NCI-H146 treated with DMSO at 0.1 percent for 48 hours (cell line): Measurements from ENCODE around the gene IL2RA.
A peak's percentile ranks its signal among the peaks of the same experiment; 100 is the strongest.
"Not testable (repeated sequence)": the region's sequence is repeated elsewhere in the genome, so short reads cannot be mapped to it uniquely, and the experiment has no call there.

Source experiments
- DNase-seq: peaks from one replicate; lab custom pipeline; 2025; ENCODE audit not compliant: unreplicated experiment; lab: John Stamatoyannopoulos, UW

The IL2RA gene

DNA sequence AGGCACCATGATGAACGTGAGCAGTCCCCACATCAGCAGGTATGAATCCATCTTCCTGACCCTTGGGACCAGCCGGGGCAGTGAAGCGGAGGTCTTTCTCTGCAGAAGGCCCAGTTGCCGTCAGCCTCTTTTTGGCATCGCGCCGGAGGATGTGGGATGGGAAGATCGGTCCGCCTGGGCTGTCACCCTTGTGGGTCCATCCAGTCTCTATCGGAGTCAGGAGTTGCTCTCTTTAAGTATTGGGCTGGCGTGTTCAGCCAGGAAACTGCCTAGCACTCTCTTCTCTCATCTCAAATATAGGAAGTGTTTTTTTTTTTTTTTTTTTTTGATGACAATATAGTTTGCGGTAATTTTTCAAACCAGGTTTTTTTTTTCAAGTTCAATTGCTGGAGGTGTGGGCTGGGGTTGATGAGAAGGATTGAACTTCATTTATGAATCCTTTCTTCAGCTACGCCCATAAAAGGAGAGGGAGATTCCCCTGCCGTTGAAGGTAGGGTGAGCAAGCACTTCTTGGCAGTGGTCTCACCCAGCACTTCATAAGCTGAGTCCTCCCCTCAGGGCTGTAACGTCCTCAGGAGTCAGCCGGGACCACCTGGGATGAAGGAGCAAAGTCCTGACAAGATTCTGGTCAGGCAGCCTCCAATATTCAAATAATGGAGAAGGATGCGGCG lies at the start of gene IL2RA:
Gene IL2RA (minus strand): TSS at position 267 of the 671 bp plus-strand sequence. CDS start 216 bp downstream, at position 51.
- DNase-seq, result no peak

DNA sequence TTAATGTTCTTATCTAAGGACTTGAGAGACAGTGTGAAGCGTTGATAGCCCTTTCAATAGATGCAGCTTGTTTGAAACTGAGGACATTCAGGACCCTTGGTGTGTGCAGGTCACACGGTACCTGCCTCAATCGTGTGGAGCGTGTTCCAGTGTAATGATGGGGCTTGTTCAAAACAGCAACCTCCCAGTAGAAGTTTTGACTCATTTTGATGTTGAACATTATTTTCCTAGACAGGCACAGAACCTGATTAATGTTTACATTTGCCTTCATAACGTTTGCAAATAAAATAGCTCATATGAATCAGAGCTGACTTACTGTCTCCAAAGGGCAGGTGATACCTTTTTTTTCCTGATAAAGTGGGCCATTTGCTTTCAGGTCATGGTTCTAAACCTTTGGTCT lies 48.0 kb upstream of the IL2RA start:
- no peak for DNase-seq

DNA sequence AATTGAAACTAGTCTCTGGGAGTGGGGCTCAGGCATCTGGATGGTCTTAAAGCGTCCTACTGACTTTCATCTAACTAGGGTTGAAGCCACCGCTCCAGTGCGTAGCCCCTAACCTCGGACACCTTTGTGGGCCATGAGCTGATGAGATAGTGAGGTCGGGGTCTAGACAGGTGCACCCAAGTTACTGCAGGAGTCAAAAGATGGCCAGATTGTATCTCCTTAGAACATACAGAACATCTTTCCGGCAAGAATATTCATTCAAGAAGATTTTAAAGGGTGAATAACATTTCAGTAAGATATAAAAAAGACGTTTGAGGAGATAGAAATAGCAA lies 47.2 kb upstream of the IL2RA start:
- no peak for DNase-seq

DNA sequence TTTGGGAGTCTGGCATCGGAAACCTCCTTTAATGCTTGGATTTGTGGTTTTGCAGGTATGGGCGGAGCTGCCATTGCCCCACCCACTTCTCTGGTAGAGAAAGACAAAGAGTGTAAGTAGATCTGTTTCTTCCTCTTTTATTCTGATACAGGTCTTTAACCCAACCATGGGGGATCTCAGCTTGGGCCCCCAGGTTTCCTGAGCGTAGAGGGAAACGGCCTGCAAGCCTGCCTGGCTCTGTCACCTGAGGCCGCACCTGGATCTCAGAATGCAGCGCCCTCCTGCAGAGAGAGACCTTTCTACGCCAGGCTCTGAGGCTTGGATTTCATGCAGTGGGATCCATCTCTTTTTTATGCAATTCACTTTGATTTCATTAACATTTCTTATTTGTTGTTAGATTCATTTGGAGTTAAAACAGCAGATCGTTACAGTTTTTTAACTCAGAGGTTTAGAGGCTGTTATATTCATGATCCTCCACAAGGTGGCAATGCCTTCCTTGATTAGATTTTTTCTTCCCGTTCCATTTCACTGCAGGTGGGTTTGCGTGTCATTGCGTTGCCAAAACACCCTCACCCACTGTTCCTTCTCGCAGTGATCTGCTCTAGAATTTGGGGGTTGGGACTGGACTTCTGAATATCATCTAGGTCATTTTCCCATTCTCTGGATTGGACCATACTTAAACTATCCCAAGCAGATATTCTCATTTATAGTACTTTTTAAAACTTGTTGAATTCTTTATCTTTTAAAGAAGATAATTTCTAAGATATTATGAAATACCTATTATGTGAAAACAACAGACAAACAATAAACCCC lies 46.7 kb upstream of the IL2RA start:
- DNase-seq, result peak; percentile 39

DNA sequence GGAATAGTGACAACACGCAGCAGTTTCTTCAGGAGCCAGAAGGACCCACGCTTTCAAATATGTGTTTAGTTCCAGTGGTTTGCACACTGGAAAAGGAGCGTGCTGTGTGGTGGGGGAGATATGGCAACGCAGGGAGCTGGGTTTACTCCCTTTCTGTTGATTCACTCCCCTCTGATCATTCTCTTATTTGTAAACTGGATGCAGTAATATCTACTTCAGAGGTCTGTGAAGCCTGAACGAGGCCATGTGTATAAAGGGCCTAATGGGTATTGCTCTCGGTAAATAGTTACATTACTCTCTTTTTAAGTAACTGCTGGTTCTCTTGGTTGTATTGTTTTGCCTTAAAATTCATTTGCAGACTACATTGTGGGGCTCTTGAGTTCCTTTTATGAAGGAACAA lies 45.9 kb upstream of the IL2RA start:
- DNase-seq, result no peak

DNA sequence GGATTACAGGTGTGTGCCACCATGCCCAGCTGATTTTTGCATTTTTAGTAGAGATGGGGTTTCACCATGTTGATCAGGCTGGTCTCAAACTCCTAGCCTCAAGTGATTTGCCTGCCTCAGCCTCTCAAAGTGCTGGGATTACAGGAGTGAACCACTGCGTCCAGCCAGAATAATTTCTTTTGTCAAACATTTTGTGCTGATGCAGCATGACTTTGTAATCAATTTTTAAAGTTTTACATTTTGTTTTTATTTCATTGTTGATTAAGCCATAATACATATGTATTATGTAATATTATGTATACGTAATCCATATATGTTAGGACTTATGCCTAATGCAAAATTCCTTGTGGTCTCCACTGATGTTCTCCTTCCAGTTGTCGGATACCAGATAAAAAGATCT lies 45.4 kb upstream of the IL2RA start:
- not testable (repeated sequence) for DNase-seq

DNA sequence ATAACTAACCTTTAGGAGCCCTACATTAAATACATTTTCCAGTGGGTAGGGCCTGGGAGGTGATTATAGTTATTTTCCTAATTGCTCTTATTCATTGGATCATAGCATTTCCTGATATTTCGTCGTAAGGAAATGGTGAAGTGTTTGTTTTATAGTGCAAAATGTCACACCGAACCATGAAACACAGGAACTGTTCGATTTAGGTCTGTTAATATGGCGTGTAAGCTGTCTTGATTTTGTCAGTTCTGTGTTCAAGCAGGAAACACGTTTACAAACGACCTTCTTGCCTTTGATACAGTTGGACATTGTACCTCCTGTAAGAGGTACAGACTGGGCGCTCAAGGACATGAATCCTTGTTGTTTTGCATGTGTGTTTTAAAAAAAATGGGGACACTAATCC lies 41.4 kb upstream of the IL2RA start:
- no peak for DNase-seq

DNA sequence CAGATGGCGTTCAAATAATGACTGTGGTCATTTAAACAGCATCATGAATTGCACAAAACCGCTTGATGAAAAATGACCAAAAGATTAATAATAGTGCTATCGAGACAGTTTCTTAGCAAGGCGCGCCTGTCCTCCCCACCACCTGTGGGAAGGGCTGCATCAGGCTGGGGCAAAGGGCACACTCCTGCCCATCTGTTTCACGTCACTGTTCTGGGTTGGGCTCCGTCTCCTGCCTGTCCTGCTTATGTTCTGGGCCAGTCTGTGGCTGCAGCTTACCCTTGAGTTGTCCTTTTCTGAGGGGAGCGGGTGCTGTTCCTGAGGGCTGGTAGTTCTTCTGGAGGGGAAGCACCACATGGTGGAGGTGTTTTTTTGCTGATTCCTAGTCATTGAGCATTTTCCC lies 40.0 kb upstream of the IL2RA start:
- no peak for DNase-seq

DNA sequence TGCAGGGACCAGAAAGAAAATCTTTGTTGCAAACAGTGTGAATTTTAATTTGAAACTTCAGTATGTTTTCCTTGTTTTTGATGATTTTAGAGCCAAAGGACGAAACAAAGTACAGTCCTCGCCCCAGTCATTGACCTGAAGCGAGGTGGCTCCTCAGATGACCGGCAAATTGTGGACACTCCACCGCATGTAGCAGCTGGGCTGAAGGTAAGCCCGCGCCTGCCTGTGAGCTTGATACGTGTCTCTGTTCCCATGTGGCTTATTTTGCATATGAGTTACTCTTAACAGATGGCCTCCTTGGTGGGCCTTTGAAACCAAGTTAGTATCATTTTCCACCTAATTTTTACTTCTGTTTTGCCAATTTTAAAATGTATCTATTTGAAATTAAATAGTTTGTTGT lies 39.0 kb upstream of the IL2RA start:
- DNase-seq, result no peak

DNA sequence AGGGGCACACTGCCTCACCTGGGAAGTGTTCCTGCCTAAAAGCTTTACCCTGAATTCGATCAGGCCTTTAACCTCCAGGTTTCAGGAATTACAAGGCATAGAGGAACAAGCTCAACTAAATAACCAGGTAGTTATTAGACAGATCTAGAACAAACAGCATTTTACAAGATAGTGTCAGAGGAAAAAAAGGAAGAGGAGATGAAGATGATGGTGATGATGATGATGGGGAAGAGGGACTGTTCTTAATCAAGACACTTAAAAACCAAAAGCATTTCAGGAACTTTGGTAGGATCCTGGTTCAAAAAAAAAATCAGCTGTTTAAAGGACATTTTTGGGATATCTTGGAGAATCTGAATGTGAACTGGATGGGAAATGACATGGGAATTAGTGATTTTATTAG lies 38.2 kb upstream of the IL2RA start:
- DNase-seq, result no peak

DNA sequence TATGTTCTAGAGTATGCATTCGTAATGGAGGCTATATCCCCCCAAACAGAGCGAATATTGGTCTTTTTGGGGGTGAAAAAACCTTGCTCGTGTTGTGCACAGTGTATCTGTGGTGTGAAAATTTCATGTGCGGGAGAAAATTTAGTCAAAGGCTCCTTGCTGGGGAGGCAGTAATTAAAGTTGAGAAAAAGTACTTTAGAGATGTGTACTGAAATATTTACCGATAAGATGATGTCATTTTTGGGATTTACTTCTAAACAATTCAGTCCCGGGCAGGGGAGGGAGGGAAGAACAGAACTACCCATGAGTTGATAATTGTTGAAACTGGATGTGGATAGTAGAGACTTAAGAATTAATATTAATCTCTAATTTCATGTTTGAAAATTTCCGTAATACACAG lies 36.0 kb upstream of the IL2RA start:
- no peak for DNase-seq

DNA sequence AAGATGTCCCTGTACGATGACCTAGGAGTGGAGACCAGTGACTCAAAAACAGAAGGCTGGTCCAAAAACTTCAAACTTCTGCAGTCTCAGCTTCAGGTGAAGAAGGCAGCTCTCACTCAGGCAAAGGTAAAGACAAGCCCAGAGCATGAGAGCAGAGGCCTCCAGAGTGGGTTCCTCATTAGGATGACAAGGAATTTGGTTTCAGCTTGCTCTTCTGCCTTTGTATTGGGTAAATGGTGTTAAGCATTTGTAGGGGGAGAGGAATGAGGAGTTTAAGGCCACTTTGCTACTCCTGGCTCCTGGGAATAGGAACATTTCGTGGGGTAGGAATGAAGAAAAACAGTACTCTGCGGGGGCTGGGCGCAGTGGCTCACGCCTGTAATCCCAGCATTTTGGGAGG lies 34.9 kb upstream of the IL2RA start:
- no peak for DNase-seq

DNA sequence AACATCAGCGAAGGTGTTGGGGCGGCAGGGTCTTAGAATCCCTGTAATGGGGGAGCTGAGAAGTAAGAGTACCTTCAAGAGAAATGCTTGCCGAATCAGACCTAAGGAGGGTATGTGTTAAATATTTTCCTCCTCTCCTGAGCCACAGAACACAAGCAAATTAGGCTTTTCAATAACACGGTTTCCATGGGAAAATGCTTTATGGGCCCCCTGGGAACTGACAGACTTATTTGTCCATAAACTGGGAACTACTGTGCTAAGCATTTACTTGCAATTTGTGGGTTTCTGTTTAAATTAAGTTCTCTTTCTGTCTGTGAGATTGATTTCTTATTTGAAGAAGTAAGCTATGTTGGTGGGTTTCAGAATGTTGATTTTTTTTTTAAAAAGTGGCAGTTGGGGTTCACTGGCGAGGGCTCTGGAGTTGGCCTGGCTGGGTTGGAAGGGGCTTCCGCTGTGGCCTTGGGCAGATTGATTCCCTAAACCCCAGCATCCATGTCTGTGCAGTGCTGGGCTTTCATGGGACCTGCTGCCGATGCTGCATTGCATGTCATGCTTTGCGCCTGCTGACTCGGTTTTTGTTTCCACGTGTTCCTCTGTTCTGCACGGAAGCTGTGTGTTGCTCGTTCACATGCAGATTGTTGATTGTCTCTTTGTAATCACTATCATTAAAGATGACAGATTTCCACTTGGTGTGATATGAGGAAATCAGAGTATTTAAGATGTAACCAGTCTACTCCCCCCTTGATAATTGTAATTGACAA lies 33.8 kb upstream of the IL2RA start:
- no peak for DNase-seq

DNA sequence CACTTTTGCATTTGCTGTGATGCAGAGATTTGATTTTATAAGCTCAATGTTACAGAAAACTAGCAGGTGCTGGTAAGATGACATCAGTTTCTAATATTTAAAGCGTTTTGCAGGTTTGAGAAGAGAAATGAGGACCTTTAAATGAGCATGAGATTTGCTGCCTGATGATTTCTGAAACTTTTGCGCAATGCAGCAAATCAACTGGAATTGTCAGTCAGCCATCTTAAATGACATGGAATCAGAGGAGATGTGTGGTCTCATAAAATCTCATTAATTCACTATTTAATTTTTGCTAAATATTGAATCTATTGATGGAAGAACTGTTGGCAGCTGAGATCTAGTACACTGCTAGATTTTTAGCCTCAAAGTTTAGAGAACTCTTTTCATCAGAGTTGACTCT lies 30.6 kb upstream of the IL2RA start:
- no peak for DNase-seq

DNA sequence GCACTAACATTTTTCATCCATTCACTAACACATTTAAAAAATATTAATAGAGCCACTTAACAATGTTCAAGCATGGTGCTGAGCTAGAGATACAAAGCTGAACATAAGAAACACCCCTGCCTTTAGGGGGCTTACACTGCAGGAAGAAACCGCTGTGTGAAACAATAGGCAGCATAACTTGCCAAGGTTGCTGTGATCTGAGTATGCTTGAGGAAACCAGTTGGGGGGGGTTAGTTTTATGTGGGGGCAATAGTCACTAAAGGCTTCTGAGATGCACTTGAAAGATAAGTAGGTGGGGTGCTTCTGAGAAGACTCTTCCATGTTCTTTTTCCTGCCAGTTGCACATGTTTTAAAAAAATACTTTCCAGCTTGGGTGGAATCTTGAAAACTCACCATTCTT lies 29.5 kb upstream of the IL2RA start:
- DNase-seq, result no peak

DNA sequence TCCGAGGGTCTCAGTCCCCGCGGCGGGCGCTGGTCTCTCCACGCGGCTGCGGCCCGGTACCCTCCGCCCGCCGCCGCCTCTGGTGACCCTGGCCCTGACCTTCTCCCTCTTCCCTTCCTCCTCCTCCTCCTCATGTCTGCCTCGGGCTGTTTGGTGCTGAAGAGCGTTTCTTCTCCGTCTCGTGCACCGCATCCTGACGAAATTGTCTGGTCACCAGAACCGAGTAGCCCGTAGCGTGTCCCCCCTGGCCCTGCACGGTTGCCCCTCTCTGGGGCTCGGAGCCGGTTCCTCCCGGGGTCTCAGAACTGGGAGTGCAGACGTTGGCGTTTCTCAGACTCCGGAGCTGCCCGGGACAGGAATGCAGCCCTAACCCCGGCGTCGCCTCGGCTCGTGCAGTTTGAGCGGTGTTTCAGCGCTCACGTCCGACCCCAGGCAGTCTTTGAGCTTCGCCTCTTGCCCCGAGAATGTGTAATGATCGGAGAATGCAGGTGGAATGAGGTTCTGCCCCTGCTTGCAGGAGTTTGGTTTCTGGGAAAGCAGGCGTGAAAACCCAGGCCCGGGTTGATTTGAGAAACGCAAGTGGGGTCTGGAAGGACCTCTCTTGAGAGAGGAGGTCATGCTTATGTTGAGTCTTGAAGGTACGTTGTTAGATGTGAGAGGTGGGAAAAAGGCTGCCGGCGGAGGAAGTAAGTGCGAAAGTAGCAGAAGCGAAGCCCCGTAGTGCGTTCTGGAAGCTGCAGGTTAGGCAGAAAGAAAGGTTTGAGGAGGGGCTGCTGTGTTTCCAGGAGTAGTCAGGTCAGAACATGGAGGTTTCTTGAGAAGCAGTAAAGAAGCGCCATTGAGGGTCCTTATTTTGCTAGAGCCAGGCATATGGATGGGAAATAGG lies 27.4 kb upstream of the IL2RA start:
- DNase-seq, result peak; percentile 27

DNA sequence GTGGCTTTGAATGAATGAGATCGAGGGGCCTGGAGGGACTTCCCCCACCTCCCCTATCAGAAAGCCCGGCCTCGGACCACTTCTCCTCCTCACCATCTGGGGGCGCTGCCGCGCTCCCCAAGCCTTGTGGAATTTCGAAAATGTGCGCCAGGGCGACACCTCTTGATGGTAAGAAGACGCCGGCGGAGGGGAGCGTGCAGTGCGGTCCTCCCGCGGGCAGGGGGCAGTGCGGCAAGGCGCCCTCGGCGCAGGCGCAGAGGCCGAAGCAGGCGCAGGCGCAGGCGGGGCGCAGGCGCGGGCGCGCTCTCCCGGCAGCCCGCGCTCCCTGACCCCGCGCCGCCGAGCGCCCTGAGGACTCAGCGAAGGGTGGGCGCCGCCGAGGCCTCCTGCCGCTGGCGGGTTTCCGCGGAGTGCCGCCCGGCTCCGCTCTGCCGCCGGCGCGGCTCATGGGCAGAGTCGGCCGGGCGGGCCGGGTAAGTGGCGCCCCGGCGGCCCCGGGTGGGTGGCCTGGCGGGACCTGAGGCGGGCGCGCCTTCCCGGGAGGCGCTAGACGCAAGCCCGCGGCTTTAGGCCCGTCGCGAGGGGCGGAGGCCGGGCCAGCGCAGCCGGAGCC lies 26.7 kb upstream of the IL2RA start, which contains the start of gene RBM17:
Gene RBM17 (plus strand): TSS at position 314 of the 613 bp plus-strand sequence. CDS start 8,032 bp downstream, outside the sequence.
- DNase-seq, result peak; percentile 94

DNA sequence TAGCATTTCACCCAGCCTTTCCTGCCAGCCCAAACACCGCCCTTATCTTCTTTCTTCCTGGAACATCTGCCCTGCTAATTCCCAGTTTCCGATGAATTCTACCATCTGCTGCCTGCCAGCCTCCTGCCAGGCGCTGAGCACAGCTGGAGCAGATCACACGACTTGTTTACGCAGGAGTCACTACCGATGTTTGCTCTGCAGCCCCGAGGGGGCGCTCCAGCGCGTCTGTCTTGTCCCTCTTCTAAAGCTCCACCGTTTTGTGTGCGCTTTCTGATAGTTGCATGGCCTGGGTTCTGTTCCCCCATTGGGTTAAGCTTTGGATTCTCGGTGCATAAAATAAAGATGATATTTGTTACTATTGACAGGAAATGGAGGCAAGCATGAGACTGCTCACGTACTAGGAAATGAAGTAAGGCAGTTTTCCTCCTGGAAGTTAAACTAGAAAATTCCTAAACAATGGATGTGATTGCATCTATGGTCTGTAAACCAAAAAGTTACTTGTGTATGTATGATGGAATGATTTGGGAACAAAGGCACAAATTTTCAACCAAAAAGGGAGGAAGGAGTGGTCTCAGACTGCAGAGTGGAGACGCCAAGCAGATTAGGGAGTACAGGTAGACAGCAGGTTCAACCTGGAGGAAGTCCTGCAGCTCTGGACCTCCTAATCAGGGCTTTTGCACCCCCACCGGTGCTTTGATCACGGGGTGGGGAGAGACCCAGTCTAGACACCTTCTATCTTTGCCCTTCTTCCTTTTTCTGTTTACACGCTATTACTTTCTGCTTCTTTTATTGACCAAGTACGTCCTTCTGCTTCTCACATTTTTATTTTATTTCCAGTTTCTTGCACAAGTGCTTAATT lies 24.4 kb upstream of the IL2RA start:
- peak; percentile 96 for DNase-seq
